ENCODE measurements around the gene PCDHAC1. TPM values are rescaled to one million over a fixed set of nuclear protein-coding genes. Genes with fewer than 3 reads are reported as not detected.

The PCDHAC1 gene
- total and polyA plus RNA-seq, 2 of the 4 experiments (the other 2 are of a cell fraction), result under 0.01 TPM; not detected in 1

- Histone ChIP-seq H3K23ac (ENCODE audit: low read depth, low read length) (no peak overlapping the region), H3K4me2 (ENCODE audit: low read depth, low read length) (no peak overlapping the region), H2AFZ (replicated peaks; ENCODE audit: low read length, poor library complexity) (no peak overlapping the region), H2BK5ac (ENCODE audit: low read depth, low read length, poor library complexity, severe bottlenecking) (no peak overlapping the region), H3K36me3 (ENCODE audit: control insufficient read depth, insufficient read depth, low read length) (no peaks in the 10 kb centered on the region), H3K4ac (ENCODE audit: low read depth, low read length) (no peak overlapping the region), H3K4me3 (ENCODE audit: insufficient read depth, low read depth, low read length) (no peak overlapping the region), H4K8ac (ENCODE audit: low read depth in 2 of 2, low read length in 2 of 2) (no peak overlapping the region), H3K27me3 (ENCODE audit: control insufficient read depth, insufficient read depth, low read length) (no peaks in the 10 kb centered on the region), H3K9me1 (ENCODE audit: insufficient read depth, low read length) (no peaks in the 10 kb centered on the region), H4K91ac (ENCODE audit: insufficient read depth, low read depth, low read length) (no peak overlapping the region), H3K79me1 (ENCODE audit: low read depth in 1 of 2, low read length in 2 of 2) (no peaks in the 10 kb centered on the region), H4K5ac (ENCODE audit: low read depth, low read length) (no peak overlapping the region), H3K9me3 (ENCODE audit: control insufficient read depth, insufficient read depth, low read length) (peaks cover 23% of the 10 kb centered on the region), H3K27ac (ENCODE audit: insufficient read depth, low read length) (no peak overlapping the region), H3K18ac (ENCODE audit: low read depth, low read length) (no peak overlapping the region), H3K9ac (ENCODE audit: low read depth, low read length) (no peak overlapping the region), H2AK5ac (ENCODE audit: low read depth, low read length) (no peak overlapping the region), H3K14ac (replicated peaks; ENCODE audit: low read depth, low read length) (no peak overlapping the region), H2BK120ac (ENCODE audit: low read depth, low read length) (no peak overlapping the region), H3K56ac (ENCODE audit: extremely low read depth, insufficient read depth, low read length) (no peak overlapping the region), H2BK20ac (ENCODE audit: low read depth, low read length) (no peak overlapping the region), H2BK15ac (ENCODE audit: low read depth, low read length) (no peak overlapping the region), H4K20me1 (ENCODE audit: insufficient read depth, low read length) (no peaks in the 10 kb centered on the region), H2AK9ac (replicated peaks; ENCODE audit: low read depth, low read length, poor library complexity) (no peak overlapping the region), H3K4me1 (ENCODE audit: control insufficient read depth, insufficient read depth, low read length) (no peaks in the 10 kb centered on the region)
- WGBS, 2 experiments (ENCODE audit: extremely low coverage in 2 of 2, insufficient read length in 1 of 2), result 45% methylated on average over 71 of the region's 79 CpGs; no CpG with 5 or more reads in 1 of the 2 experiments
- CTCF ChIA-PET, result no interaction called here
- intact Hi-C loops (cut with micrococcal nuclease) (no loop called here), dilution Hi-C loops (cut with HindIII; ENCODE audit: low sequenced_read_pairs, unreplicated experiment) (no loop called here), in situ Hi-C loops (cut with MboI; ENCODE audit: low sequenced_read_pairs) (no loop called here)
- TF ChIP-seq MXI1 (IDR thresholded peaks at IDR 0.05; ENCODE audit: borderline replicate concordance, low read depth, low read length) (no peak), ELK1 (IDR thresholded peaks at IDR 0.05; ENCODE audit: borderline replicate concordance, low read depth, low read length) (no peak), RAD21 (IDR thresholded peaks at IDR 0.05; ENCODE audit: low read length) (no peak), CTCF (conservative IDR thresholded peaks at IDR 0.05; ENCODE audit: low read depth, low read length) (no peak), CEBPB (IDR thresholded peaks at IDR 0.05; ENCODE audit: low read depth, low read length) (no peak), SMC3 (IDR thresholded peaks at IDR 0.05; ENCODE audit: low read depth, low read length) (no peak), MAFK (IDR thresholded peaks at IDR 0.05; ENCODE audit: low read depth, low read length) (no peak), CHD1 (IDR thresholded peaks at IDR 0.05; ENCODE audit: low read depth, low read length) (no peak), NFE2L2 (IDR thresholded peaks at IDR 0.05; ENCODE audit: low read depth, low read length) (no peak), RFX5 (IDR thresholded peaks at IDR 0.05; ENCODE audit: low read depth, low read length) (no peak), MAZ (IDR thresholded peaks at IDR 0.05; ENCODE audit: borderline replicate concordance, low read depth, low read length) (no peak), BHLHE40 (IDR thresholded peaks at IDR 0.05; ENCODE audit: low read depth, low read length) (no peak), USF2 (IDR thresholded peaks at IDR 0.05; ENCODE audit: low read depth, low read length) (no peak), RCOR1 (IDR thresholded peaks at IDR 0.05; ENCODE audit: insufficient replicate concordance, low read length) (no peak), POLR2A (IDR thresholded peaks at IDR 0.05; ENCODE audit: low read depth, low read length) (no peak), FOS (IDR thresholded peaks at IDR 0.05; ENCODE audit: low read depth, low read length) (no peak)
- ATAC-seq (ENCODE audit: low read depth) (no peak), DNase-seq (no peak)
- POLR2A ChIA-PET (ENCODE audit: unreplicated experiment), result no interaction called here
- BruUV-seq (replicated peaks), result no TSS peak
Measured at GRCh38 chr5:140883927-140884697, 42.0 kb upstream of the PCDHAC1 start.

All from IMR-90 (cell line).